ENCODE results near the gene ROBO1. TPM values are rescaled to one million over a fixed set of nuclear protein-coding genes. Genes with fewer than 3 reads are reported as not detected.

Gene ROBO1
- total and polyA plus RNA-seq, 2 of the 8 experiments (the other 6 are each of a cell fraction or from before 2014, with no cell fraction given) = 51.4 to 91.0 TPM

DNA sequence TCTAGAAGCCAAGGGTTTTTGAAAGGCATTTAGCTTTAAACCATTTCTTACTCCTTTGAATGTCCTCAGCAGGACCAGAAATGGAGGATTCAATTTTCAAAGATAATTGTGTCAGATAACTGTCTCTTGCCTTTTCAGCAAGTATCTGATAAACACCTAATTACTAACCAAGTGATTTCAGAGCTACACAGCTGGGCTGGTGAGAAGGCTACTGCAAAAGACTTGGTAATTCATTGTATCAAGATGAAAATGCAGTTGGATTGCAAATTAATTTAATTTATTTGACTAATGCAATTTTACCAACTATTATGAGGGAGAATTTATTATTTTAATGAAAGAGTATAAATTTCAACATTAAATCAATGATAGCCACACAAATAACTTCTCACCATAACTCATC, 165.4 kb downstream of the ROBO1 start (continued):
- TF ChIP-seq, protein P1, sequence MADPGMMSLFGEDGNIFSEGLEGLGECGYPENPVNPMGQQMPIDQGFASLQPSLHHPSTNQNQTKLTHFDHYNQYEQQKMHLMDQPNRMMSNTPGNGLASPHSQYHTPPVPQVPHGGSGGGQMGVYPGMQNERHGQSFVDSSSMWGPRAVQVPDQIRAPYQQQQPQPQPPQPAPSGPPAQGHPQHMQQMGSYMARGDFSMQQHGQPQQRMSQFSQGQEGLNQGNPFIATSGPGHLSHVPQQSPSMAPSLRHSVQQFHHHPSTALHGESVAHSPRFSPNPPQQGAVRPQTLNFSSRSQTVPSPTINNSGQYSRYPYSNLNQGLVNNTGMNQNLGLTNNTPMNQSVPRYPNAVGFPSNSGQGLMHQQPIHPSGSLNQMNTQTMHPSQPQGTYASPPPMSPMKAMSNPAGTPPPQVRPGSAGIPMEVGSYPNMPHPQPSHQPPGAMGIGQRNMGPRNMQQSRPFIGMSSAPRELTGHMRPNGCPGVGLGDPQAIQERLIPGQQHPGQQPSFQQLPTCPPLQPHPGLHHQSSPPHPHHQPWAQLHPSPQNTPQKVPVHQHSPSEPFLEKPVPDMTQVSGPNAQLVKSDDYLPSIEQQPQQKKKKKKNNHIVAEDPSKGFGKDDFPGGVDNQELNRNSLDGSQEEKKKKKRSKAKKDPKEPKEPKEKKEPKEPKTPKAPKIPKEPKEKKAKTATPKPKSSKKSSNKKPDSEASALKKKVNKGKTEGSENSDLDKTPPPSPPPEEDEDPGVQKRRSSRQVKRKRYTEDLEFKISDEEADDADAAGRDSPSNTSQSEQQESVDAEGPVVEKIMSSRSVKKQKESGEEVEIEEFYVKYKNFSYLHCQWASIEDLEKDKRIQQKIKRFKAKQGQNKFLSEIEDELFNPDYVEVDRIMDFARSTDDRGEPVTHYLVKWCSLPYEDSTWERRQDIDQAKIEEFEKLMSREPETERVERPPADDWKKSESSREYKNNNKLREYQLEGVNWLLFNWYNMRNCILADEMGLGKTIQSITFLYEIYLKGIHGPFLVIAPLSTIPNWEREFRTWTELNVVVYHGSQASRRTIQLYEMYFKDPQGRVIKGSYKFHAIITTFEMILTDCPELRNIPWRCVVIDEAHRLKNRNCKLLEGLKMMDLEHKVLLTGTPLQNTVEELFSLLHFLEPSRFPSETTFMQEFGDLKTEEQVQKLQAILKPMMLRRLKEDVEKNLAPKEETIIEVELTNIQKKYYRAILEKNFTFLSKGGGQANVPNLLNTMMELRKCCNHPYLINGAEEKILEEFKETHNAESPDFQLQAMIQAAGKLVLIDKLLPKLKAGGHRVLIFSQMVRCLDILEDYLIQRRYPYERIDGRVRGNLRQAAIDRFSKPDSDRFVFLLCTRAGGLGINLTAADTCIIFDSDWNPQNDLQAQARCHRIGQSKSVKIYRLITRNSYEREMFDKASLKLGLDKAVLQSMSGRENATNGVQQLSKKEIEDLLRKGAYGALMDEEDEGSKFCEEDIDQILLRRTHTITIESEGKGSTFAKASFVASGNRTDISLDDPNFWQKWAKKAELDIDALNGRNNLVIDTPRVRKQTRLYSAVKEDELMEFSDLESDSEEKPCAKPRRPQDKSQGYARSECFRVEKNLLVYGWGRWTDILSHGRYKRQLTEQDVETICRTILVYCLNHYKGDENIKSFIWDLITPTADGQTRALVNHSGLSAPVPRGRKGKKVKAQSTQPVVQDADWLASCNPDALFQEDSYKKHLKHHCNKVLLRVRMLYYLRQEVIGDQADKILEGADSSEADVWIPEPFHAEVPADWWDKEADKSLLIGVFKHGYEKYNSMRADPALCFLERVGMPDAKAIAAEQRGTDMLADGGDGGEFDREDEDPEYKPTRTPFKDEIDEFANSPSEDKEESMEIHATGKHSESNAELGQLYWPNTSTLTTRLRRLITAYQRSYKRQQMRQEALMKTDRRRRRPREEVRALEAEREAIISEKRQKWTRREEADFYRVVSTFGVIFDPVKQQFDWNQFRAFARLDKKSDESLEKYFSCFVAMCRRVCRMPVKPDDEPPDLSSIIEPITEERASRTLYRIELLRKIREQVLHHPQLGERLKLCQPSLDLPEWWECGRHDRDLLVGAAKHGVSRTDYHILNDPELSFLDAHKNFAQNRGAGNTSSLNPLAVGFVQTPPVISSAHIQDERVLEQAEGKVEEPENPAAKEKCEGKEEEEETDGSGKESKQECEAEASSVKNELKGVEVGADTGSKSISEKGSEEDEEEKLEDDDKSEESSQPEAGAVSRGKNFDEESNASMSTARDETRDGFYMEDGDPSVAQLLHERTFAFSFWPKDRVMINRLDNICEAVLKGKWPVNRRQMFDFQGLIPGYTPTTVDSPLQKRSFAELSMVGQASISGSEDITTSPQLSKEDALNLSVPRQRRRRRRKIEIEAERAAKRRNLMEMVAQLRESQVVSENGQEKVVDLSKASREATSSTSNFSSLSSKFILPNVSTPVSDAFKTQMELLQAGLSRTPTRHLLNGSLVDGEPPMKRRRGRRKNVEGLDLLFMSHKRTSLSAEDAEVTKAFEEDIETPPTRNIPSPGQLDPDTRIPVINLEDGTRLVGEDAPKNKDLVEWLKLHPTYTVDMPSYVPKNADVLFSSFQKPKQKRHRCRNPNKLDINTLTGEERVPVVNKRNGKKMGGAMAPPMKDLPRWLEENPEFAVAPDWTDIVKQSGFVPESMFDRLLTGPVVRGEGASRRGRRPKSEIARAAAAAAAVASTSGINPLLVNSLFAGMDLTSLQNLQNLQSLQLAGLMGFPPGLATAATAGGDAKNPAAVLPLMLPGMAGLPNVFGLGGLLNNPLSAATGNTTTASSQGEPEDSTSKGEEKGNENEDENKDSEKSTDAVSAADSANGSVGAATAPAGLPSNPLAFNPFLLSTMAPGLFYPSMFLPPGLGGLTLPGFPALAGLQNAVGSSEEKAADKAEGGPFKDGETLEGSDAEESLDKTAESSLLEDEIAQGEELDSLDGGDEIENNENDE (IDR thresholded peaks at IDR 0.05; ENCODE audit: insufficient replicate concordance, low read length) = no peak
- TF ChIP-seq TAF7 (optimal IDR thresholded peaks at IDR 0.05; ENCODE audit: borderline replicate concordance, low read depth, low read length) (no peak), PHF8 (conservative IDR thresholded peaks at IDR 0.05; ENCODE audit: low read depth, low read length) (no peak), RXRA (IDR thresholded peaks at IDR 0.05; ENCODE audit: insufficient read depth, low read depth, low read length) (no peak), CEBPB (IDR thresholded peaks at IDR 0.05; ENCODE audit: low read depth, low read length) (no peak)
